ENCODE measurements around the gene CCDC183. TPM values are rescaled to one million over a fixed set of nuclear protein-coding genes. Genes with fewer than 3 reads are reported as not detected.
"Not testable (repeated sequence)": the region's sequence is repeated elsewhere in the genome, so short reads cannot be mapped to it uniquely, and the experiment has no call there.

Gene CCDC183
- total RNA-seq, 2 experiments from 2014 or later: 0.47 to 0.55 TPM

DNA sequence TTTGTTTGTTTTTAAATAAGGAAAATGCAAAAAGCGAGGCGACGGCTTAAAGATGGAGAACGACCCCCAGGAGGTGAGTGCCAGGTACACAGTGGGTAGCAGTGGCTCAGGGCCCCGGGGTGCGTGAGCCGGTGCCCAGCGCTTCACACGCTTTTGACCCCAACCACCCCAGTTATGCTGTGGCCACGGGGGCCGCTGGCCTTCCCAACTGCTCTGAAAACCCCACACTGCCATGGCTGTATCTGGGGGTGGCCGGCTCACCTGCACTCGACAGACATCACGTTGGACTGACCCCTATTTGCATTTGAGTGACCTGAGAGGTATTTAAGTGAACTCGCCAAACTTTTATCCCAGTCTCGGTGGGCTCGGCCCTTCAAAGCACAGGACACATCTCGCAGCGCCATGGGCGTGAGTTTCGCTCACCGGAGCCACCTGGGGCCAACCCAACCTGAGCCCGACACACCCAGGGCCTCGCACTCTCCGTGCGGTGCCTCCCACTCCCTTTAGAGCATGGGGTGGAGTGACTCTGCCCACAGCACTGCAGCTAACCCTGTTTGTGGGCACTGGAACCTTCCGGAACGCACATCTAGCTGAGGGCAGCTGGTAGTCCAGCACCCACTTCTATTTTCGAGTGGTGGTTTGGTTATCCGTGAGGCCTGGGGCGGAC, 32.5 kb downstream of the CCDC183 start:
- no peaks in the 10 kb centered on the region for H3K27me3 Mint-ChIP-seq
- ChIA-PET CTCF (interaction anchor here (0.9 to 1.9 kb wide), 3 partner anchors 46 to 408 kb away, joined by 3 to 6 read pairs (median 4); no protein-coding TSS in a partner anchor), POLR2A (no interaction called here)
- H3K27ac Mint-ChIP-seq: no peak overlapping the region
- DNase-seq: no peak
- ATAC-seq: no peak
- intact Hi-C loops (cut with DNase I, micrococcal nuclease): no loop called here
- H3K9me3 Mint-ChIP-seq (ENCODE audit: low read depth): no peaks in the 10 kb centered on the region
- no peaks in the 10 kb centered on the region for H3K4me1 Mint-ChIP-seq
- H3K36me3 Mint-ChIP-seq (ENCODE audit: low read depth): peaks cover 17% of the 10 kb centered on the region
- no peak overlapping the region for H3K4me3 Mint-ChIP-seq

DNA sequence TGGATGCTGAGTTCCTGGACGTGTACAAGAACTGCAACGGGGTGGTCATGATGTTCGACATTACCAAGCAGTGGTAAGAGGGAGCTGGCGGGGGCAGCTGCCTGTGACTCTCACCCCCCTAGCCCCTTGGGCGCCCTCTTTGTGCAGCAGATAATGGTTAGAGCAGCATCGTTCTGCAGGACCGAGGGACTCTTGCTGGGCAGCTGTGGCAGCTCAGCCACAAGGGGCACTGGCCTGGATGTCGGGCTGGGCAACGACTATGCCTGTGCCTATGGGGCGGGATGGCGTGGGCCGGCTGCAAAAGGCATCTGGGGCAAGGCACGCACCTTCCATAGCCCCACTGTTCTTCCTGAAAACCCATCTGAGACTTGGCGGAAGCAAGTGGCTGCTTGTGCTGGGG, 33.3 kb downstream of the CCDC183 start:
- Mint-ChIP-seq H3K9me3 (ENCODE audit: low read depth) (no peaks in the 10 kb centered on the region), H3K27me3 (no peaks in the 10 kb centered on the region), H3K4me1 (no peaks in the 10 kb centered on the region), H3K36me3 (ENCODE audit: low read depth) (peaks cover 17% of the 10 kb centered on the region), H3K27ac (no peak overlapping the region), H3K4me3 (no peak overlapping the region)
- ATAC-seq (no peak), DNase-seq (no peak)
- POLR2A ChIA-PET: no interaction called here
- intact Hi-C loops (cut with DNase I, micrococcal nuclease): no loop called here
- CTCF ChIA-PET: interaction anchor here (0.7 to 1.3 kb wide), 4 partner anchors 45 to 615 kb away, joined by 3 to 4 read pairs (median 3); no protein-coding TSS in a partner anchor

GRCh38 chr9:136829981-136830885, 34.1 kb downstream of the CCDC183 start:
- CTCF ChIA-PET: interaction anchor here (0.7 to 1.3 kb wide), 4 partner anchors 45 to 614 kb away, joined by 3 to 4 read pairs (median 3); no protein-coding TSS in a partner anchor
- DNase-seq (no peak), ATAC-seq (no peak)
- Mint-ChIP-seq H3K27me3 (no peaks in the 10 kb centered on the region), H3K9me3 (ENCODE audit: low read depth) (no peaks in the 10 kb centered on the region), H3K4me3 (no peak overlapping the region), H3K4me1 (no peaks in the 10 kb centered on the region), H3K36me3 (ENCODE audit: low read depth) (peaks cover 17% of the 10 kb centered on the region), H3K27ac (no peak overlapping the region)
- intact Hi-C loops (cut with DNase I, micrococcal nuclease): no loop called here
- POLR2A ChIA-PET: no interaction called here

DNA sequence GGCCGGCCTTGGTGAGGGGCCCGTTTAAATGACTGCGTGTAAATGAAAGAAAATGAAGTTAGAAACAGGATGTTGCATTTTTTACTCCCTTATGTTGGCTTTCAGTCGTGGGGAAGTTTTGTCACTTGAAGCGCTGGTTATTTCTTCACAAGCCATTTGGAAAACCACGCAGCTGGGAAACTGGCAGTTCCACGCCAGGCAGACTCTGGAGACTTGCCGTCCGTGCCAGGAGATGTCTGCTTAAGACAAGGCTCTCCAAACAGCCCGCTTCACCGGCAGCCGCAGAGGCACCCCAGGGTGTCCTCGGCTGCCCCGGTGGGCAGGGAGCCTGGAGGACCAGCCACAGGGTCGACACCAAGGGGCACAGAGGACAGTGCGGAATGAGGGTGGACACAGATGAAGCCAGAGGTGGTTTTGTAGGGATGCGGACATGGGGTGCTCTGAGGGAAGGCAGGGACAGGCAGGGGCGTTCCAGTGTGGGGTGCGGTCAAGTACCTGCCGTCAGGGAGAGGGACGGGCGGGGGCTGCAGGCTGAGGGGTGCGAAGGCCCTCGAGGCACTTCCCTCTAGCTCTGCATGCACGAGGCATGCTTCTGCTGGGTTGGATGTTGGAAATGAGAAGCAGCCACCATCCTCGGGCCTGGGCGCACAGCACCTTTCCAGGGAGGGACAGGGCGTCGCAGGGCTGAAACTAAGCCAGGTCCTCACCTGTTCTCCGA, 35.0 kb downstream of the CCDC183 start:
- no peak overlapping the region for H3K27ac Mint-ChIP-seq
- intact Hi-C loops (cut with DNase I, micrococcal nuclease): no loop called here
- no peak for ATAC-seq
- no peaks in the 10 kb centered on the region for H3K9me3 Mint-ChIP-seq (ENCODE audit: low read depth)
- POLR2A ChIA-PET: no interaction called here
- no peak overlapping the region for H3K4me3 Mint-ChIP-seq
- no peaks in the 10 kb centered on the region for H3K27me3 Mint-ChIP-seq
- CTCF ChIA-PET: no interaction called here
- H3K4me1 Mint-ChIP-seq: no peaks in the 10 kb centered on the region
- DNase-seq: no peak
- peaks cover 14% of the 10 kb centered on the region for H3K36me3 Mint-ChIP-seq (ENCODE audit: low read depth)

GRCh38 chr9:136831720-136832104, 35.6 kb downstream of the CCDC183 start:
- Mint-ChIP-seq H3K27me3 (no peaks in the 10 kb centered on the region), H3K4me3 (no peak overlapping the region), H3K36me3 (ENCODE audit: low read depth) (peaks cover 14% of the 10 kb centered on the region), H3K27ac (no peak overlapping the region), H3K4me1 (no peaks in the 10 kb centered on the region), H3K9me3 (ENCODE audit: low read depth) (no peaks in the 10 kb centered on the region)
- intact Hi-C loops (cut with DNase I, micrococcal nuclease): no loop called here
- no peak for DNase-seq
- ChIA-PET POLR2A (no interaction called here), CTCF (no interaction called here)
- no peak for ATAC-seq

GRCh38 chr9:136832581-136832980, 36.4 kb downstream of the CCDC183 start:
- ChIA-PET POLR2A (no interaction called here), CTCF (interaction anchor here (0.6 kb wide), 2 partner anchors 55 to 123 kb away, joined by 3 to 4 read pairs; no protein-coding TSS in a partner anchor)
- Mint-ChIP-seq H3K9me3 (ENCODE audit: low read depth) (no peaks in the 10 kb centered on the region), H3K4me1 (no peaks in the 10 kb centered on the region), H3K36me3 (ENCODE audit: low read depth) (peaks cover 14% of the 10 kb centered on the region), H3K27ac (no peak overlapping the region), H3K4me3 (no peak overlapping the region), H3K27me3 (no peaks in the 10 kb centered on the region)
- intact Hi-C loops (cut with DNase I, micrococcal nuclease): no loop called here
- no peak for ATAC-seq
- no peak for DNase-seq

DNA sequence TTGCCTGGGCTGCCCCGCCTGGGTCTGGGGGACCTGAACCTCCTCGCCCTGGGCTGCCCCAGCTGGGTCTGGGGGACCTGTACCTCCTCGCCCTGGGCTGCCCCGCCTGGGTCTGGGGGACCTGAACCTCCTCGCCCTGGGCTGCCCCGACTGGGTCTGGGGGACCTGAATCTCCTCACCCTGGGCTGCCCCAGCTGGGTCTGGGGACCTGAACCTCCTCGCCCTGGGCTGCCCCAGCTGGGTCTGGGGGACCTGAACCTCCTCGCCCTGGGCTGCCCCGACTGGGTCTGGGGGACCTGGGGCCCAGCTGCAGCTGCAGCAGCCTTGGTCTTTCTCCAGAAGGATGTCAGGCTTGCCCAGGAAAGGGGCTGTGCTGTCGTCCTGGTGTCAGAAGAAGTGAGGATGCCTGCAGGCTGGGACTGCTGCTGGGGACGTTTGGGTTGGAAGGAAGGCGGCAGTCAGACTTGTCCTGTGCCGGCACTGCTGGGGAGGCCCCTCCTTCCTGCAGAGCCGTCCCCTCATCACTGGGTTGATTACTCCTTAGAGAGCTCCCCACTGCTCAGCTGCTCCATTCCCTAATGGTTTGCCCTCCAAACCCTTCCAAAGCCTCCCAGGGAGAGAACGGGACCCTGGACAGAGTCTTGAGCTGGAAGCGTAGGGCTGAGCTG, 37.4 kb downstream of the CCDC183 start:
- peaks cover 14% of the 10 kb centered on the region for H3K36me3 Mint-ChIP-seq (ENCODE audit: low read depth)
- CTCF ChIA-PET: interaction anchor here (0.6 kb wide), 2 partner anchors 56 to 122 kb away, joined by 3 to 4 read pairs; no protein-coding TSS in a partner anchor
- ATAC-seq; H3K27ac Mint-ChIP-seq; intact Hi-C loops (cut with DNase I, micrococcal nuclease); H3K4me1 Mint-ChIP-seq; DNase-seq; H3K4me3 Mint-ChIP-seq; H3K9me3 Mint-ChIP-seq (ENCODE audit: low read depth); H3K27me3 Mint-ChIP-seq; POLR2A ChIA-PET: not testable (repeated sequence)

GRCh38 chr9:136835162-136835931, 39.2 kb downstream of the CCDC183 start:
- H3K4me3 Mint-ChIP-seq: no peak overlapping the region
- H3K27me3 Mint-ChIP-seq: no peaks in the 10 kb centered on the region
- peaks cover 12% of the 10 kb centered on the region for H3K36me3 Mint-ChIP-seq (ENCODE audit: low read depth)
- H3K27ac Mint-ChIP-seq: no peak overlapping the region
- ChIA-PET CTCF (no interaction called here), POLR2A (no interaction called here)
- H3K4me1 Mint-ChIP-seq: no peaks in the 10 kb centered on the region
- intact Hi-C loops (cut with DNase I, micrococcal nuclease): no loop called here
- no peak for DNase-seq
- no peaks in the 10 kb centered on the region for H3K9me3 Mint-ChIP-seq (ENCODE audit: low read depth)
- ATAC-seq: no peak

DNA sequence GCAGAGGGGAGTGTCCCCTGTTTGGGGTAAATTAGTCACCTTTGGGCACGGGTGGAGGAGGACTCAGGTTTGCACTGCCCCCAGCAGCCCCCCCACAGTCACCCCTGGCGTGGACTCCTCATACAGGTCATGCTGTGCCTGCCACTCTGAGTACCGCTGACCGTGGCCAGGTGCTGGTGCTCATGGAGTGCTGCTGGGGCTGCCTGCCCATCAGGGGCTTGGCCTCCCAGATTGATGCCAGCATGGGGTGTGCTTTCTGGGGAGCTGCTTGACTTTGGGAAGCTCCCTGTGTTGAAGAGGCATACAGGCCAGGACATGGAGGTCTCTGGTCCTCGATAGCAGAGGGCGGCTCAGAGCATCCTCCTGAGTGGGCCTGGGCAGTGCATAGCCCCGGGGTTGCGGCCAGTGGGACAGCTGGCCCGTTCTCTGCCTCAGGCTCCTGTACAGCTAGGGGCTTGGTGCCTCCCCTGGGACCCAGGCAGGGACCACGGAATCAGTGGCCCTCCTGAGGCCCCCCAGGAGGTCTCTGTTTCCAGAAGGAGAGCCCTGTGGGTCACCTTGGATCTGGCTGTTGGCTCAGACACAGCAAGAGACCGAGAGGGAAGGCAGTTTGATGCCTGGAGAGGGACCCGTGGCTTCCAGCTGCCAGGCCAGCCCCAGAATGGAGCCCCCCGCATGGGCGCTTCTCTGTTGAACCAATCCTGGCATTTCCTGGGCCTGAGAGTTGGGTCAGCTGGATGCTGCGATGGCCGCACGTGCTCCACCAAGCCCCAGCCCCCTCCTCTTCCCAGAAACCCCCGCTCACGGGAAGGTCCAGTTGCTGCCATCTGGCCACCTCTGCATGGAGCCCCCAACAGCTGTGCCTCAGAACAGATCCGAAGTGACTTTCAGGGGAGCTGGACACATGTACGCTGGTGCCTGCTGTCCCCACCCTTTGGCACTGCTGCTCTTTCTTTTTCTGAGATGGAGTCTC, 40.1 kb downstream of the CCDC183 start:
- ATAC-seq: no peak
- Mint-ChIP-seq H3K36me3 (ENCODE audit: low read depth) (peaks cover 8% of the 10 kb centered on the region), H3K4me3 (no peak overlapping the region), H3K4me1 (no peaks in the 10 kb centered on the region), H3K9me3 (ENCODE audit: low read depth) (no peaks in the 10 kb centered on the region), H3K27ac (no peak overlapping the region), H3K27me3 (no peaks in the 10 kb centered on the region)
- no peak for DNase-seq
- POLR2A ChIA-PET: no interaction called here
- intact Hi-C loops (cut with DNase I, micrococcal nuclease): no loop called here
- CTCF ChIA-PET: no interaction called here

Measured in activated CD4-positive, alpha-beta T cell treated with anti-CD3 and anti-CD28 coated beads for 36 hours (primary cell).